Measurements from ENCODE around the gene MAPKAP1.

MAPKAP1 gene

GRCh38 chr9:125642311-125642710 lies 64.7 kb downstream of the MAPKAP1 start:
- TF ChIP-seq CREB5 (CRISPR knock-in tag; IDR thresholded peaks at IDR 0.05; ENCODE audit: low read depth) (no peak), OSR1 (CRISPR knock-in tag; IDR thresholded peaks at IDR 0.05) (no peak), ZFP3 (CRISPR knock-in tag; IDR thresholded peaks at IDR 0.05) (no peak), ZFP30 (CRISPR knock-in tag; IDR thresholded peaks at IDR 0.05) (no peak), PATZ1 (CRISPR knock-in tag; IDR thresholded peaks at IDR 0.05; ENCODE audit: borderline replicate concordance) (no peak), ARNTL (CRISPR knock-in tag; IDR thresholded peaks at IDR 0.05; ENCODE audit: borderline replicate concordance, low read depth) (no peak), ZNF70 (CRISPR knock-in tag; IDR thresholded peaks at IDR 0.05) (no peak), BACH2 (CRISPR knock-in tag; IDR thresholded peaks at IDR 0.05; ENCODE audit: borderline replicate concordance) (no peak), SNAI2 (CRISPR knock-in tag; IDR thresholded peaks at IDR 0.05) (no peak), TOX (CRISPR knock-in tag; IDR thresholded peaks at IDR 0.05; ENCODE audit: borderline replicate concordance) (no peak), CSRNP3 (CRISPR knock-in tag; IDR thresholded peaks at IDR 0.05) (no peak), PPARA (CRISPR knock-in tag; IDR thresholded peaks at IDR 0.05; ENCODE audit: borderline replicate concordance) (no peak), ZC3H10 (CRISPR knock-in tag; IDR thresholded peaks at IDR 0.05) (no peak), ISL1 (CRISPR knock-in tag; IDR thresholded peaks at IDR 0.05) (no peak), ESRRG (CRISPR knock-in tag; IDR thresholded peaks at IDR 0.05) (no peak), CSDC2 (CRISPR knock-in tag; IDR thresholded peaks at IDR 0.05) (no peak), RARB (CRISPR knock-in tag; IDR thresholded peaks at IDR 0.05) (no peak), TCF4 (CRISPR knock-in tag; IDR thresholded peaks at IDR 0.05; ENCODE audit: borderline replicate concordance) (no peak)
- no peak for ATAC-seq

GRCh38 chr9:125639057-125639456 lies 68.0 kb downstream of the MAPKAP1 start:
- TF ChIP-seq PPARA (CRISPR knock-in tag; IDR thresholded peaks at IDR 0.05; ENCODE audit: borderline replicate concordance) (no peak), ZFP3 (CRISPR knock-in tag; IDR thresholded peaks at IDR 0.05) (no peak), ZFP30 (CRISPR knock-in tag; IDR thresholded peaks at IDR 0.05) (no peak), CSDC2 (CRISPR knock-in tag; IDR thresholded peaks at IDR 0.05) (no peak), ZNF70 (CRISPR knock-in tag; IDR thresholded peaks at IDR 0.05) (no peak), OSR1 (CRISPR knock-in tag; IDR thresholded peaks at IDR 0.05) (no peak), CSRNP3 (CRISPR knock-in tag; IDR thresholded peaks at IDR 0.05) (no peak), ZC3H10 (CRISPR knock-in tag; IDR thresholded peaks at IDR 0.05) (no peak), POU6F1 (CRISPR knock-in tag; IDR thresholded peaks at IDR 0.05; ENCODE audit: borderline replicate concordance, low read depth) (no peak), TOX (CRISPR knock-in tag; IDR thresholded peaks at IDR 0.05; ENCODE audit: borderline replicate concordance) (no peak), RARB (CRISPR knock-in tag; IDR thresholded peaks at IDR 0.05) (no peak), TSHZ2 (CRISPR knock-in tag; IDR thresholded peaks at IDR 0.05) (no peak), BACH2 (CRISPR knock-in tag; IDR thresholded peaks at IDR 0.05; ENCODE audit: borderline replicate concordance) (no peak), ESRRG (CRISPR knock-in tag; IDR thresholded peaks at IDR 0.05) (no peak), SNAI2 (CRISPR knock-in tag; IDR thresholded peaks at IDR 0.05) (no peak)
- ATAC-seq, result no peak
